Stimulated activated CD8-positive, alpha-beta memory T cell treated with anti-CD3 and anti-CD28 coated beads, Interleukin-7, amount 100 ng/mL, for 24 hours (primary cell): ENCODE data around the gene LASP1NB.
A peak's percentile ranks its signal among the peaks of the same experiment; 100 is the strongest.
"Not testable (repeated sequence)": the region's sequence is repeated elsewhere in the genome, so short reads cannot be mapped to it uniquely, and the experiment has no call there.

ENCODE experiments used
- DNase-seq: peaks from one replicate; pipeline ENCODE4 v3.0.0-alpha.2; 2020; ENCODE audit warnings: low read depth

Gene LASP1NB

DNA sequence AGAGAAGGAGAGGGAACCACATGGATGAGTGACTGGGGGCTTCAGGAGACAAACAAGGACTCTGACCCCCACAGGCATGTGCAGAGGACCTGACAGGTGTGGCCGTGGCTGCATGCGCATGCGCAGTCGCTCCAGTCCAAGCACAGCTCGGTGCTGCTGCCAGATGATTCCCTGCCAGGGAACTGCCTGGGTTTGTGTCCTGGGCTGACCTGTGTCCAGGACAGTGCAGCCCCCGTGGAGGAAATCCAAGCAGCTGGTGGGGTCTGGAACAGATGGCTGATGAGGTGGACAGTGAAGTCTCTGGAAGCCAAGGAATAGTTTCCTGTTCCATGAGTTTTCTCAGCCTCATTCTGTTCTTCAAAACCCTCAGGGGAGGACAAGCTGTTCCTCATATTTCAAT lies 28.2 kb upstream of the LASP1NB start:
- no peak for DNase-seq

DNA sequence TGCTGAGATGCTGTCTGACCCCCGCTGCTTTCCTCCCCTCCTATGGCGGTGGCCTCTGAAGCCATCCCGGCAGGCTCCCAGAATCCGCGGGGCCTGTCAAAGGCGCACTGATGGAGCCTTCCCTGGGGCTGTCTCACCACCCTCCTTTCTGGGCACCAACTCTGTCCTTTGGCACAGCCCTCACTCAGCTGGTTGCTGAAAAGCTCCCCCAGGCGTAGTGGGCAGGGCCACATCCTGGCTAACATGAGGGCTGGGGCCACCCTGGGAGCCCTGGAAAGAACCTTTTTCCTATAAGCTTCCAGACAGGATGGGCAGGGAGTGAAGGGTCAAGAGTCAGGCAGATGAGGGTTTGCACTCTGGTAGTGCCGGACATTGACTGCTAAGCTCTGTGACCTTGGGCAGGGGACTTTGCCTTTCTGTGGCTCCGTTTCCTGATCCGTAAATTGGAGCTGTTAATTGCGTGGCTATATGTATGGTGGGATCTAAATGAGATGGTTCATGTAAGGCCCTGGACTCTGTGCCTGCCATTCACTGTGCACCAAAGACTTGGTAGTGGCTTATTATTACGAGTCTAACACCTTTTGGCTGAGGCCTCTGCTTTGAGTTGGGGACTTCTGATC lies 27.6 kb upstream of the LASP1NB start:
- no peak for DNase-seq

DNA sequence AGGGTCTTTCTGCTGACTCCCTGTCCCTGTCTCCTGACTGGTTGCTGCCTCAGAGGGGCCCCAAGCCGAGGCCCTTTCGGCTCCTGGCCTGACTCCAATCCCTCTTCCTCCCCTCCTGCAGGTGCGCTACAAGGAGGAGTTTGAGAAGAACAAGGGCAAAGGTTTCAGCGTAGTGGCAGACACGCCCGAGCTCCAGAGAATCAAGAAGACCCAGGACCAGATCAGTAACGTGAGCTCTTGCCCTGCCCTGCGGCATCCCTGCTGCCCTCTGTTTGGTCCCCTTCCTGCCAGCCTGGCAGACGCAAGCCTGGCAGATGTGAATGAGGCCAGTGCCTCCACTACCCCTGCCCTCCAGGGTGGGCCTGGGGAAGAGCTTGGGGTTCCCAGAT lies 27.1 kb upstream of the LASP1NB start:
- no peak for DNase-seq

DNA sequence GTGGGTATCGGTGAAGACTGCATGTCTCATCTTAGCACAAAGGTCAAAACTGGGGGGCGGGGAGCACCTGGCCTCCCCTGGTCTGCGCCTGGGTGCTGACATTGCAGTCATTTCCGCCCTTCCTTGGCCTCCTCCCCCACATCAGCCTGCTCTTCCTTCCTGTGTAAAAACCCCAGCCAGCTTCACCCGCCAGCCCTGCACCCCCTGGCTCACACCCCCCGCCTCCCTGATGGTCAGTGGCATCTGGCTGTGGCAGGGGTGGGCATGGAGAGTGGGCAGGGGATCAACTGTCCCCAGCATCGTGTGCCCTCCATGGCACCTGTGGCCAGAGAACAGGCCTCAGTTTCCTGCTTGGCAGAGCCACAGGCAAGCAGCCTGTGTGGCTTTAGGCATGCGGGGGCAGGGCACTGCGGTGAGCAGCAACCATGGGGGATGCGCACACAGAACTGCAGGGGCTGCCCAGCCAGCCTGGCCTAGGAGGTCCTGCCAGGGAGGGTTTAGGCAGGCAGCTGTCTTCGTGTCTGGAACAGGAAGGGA lies 26.5 kb upstream of the LASP1NB start:
- DNase-seq: peak; percentile 72

DNA sequence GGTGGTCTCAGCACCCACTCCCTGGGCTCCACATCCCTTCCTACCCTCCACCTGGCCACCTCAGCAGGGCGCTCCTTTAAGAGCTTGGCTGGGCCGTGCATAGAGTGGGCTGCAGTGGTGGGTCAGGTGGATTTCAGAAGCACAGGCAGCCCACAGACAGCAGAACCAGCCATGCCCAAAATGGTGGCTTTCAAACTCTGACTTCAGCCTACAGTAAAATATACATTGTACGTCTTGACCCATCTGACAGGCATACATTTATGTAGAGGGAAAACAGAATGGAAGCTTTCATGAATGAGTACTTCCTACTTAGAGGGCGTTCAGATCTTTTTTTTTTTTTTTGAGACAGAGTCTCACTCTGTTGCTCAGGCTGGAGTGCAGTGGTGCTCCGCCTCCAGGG lies 26.0 kb upstream of the LASP1NB start:
- DNase-seq: no peak

DNA sequence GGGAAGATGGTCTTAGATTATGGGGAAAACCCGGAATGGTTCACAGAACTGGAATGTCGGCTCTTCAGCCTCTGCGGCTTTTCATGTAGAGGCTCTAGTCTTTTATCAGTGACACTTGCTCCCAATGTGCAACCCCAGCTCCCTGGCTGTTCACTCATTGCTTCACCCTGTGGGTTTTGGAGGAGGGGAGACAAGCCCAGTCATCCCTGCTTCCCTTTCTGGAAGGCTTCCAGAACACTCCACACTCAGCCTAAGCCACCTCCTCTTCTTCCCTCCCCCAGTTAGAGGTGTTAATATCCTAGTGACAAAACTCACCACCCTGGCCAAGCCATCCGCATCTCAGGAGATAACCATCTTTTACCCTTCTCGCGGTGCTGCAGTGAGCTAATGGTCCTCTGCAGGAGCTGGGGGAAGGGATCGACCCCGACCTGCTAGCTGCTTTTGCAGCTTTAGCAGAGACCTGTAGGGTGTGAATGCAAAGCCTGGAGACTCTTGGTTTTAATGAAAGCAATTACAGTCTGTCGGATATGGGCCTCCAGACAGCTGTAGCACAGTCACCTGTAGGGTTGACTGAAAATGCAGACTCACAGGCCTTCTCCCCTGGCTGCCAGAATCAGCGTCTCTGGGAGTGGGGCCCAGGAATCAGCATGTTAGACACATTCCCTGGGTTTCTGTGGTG lies 24.3 kb upstream of the LASP1NB start:
- DNase-seq: no peak

DNA sequence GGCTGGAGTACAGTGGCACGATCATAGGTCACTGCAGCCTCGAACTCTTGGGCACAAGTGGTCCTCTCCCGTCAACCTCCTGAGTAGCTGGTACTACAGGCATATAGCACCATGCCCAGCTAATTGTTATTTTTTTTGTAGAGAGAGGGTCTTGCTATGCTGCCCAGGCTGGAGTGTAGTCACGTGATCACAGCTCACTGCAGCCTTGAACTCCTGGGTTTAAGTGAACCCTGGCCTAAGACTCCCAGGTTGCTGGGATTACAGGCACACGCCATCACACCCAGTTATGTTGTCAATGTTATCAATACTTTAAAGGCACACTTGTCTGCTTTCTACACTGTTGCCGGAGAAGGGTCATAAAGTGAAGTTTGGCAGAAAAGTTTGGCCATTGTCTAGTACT lies 22.0 kb upstream of the LASP1NB start:
- no peak for DNase-seq

DNA sequence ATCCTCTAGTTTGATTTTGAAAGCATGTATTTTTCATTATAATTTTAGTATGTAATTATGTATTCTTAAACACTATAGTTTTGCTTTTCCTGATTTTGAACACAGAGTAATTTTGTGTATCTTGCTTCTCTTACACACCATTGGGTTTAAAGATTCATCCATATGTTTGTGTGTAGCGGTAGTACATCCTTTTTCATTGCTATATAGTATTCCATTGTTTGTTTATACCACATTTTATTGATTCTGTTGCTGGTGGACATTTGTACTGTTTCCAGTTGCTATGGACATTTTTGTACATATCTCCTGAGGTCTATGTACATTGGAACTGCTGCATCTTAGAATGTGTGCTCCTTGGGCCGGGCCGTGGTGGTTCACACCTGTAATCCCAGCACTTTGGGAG lies 20.5 kb upstream of the LASP1NB start:
- no peak for DNase-seq

DNA sequence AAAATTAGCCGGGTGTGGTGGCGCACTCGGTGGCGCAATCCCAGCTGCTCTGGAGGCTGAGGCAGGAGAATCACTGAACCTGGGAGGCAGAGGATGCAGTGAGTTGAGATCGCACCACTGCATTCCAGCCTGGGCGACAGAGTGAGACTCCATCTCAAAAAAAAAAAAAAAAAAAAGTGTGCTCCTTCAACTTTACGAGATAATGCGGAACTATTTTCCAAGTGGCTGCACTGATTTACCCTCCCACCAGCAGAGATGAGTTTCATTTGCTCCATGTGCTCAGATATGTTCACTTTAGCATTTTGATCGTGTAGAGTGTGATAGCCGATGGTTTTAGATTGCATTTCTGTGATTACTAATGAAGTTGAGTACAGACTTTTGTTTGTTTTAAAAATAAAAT lies 20.0 kb upstream of the LASP1NB start:
- no peak for DNase-seq

DNA sequence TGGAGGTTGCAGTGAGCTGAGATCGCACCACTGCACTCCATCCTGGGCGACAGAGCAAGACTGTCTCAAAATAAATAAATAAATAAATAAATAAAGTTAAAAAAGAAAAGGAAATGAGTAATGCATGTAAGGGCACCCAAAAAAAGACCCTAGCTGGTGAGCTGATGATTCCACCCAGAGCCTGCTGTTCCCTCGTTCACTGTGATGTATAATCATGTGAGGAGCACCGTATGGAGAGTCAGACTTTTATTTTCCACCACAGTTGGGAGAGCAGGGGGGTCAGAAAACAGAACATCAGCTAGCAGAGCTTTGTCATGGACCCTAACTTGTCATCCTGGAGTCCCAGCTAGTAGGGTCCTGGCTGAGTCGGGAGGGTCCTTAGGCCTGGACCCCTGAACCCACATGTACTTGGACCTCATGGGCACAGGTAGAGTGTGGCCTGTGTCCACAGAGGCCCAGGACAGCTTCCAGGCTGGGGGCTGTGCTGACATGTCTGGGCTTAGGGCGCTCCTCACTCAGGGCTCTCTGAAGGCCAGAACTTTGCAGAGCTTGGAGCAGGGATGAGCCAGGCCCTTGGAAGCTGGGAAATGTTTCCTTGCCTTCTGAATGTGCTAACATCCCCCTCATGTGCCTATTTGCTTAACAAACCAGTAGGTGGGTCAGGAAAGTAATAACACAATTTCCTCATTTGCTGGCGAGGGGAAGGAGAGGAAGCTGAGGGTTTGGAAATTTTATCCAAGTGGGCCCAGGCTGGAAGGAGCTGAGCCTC lies 18.8 kb upstream of the LASP1NB start:
- DNase-seq: no peak

DNA sequence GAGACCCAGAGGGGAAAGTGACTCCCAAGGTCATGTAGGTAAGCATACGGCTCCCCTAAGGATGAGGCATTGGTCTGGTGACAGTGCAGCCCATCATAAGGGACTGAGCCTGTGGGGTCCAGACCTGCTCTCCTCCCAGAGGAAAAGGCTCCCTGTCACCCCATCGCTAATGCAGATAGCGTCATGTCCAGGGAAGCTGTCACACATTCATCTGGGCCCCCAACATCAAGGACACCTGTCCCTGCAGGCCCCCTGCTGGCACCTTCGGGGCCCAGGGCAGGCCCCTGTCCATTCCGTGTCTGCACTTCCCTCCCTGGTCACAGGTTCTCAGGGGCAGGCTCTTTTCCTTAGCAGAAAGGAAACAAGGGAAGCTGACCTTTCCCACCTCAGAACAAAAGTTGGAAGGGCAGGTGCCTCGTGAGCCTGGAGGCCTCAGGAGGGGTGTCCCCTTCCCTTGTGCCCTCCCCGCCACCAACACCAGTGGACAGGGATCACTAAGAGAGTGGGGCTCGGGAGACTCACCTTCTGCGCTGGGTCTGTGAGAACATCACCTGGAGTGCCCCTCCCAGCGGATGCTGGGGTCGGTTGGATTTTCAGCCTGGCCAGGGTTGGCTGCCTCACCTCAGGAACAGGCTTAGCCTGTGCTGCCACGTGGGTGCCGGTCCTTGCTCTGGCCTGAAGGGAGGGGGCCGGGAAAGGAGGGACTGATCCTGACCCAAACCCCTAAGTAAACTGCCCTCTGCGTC lies 17.3 kb upstream of the LASP1NB start:
- no peak for DNase-seq

DNA sequence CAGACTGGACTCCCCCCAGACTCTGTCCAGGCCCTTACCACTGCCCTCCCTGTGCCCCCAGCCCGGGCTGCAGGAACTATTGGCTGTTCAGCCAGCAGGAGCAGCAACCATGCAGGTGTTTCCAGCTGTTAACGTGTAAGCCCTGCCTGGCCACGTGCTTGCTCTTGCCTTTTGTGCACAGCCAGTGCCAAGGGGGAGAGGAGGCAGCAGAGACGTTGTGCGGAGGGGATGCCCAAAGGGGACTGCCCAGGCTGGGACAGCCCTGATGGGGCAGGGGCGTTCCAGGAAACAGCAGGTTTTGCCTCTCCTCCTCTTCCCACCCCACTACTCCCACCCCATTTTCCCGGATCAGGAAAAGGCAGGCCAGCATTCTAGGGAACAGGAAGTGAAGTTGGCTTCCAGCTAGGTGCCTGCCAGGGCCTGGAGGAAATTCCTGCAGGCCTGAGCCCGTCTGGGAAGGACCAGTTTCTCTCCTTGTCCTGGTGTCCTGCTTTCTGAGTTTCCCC lies 16.7 kb upstream of the LASP1NB start:
- DNase-seq: no peak

DNA sequence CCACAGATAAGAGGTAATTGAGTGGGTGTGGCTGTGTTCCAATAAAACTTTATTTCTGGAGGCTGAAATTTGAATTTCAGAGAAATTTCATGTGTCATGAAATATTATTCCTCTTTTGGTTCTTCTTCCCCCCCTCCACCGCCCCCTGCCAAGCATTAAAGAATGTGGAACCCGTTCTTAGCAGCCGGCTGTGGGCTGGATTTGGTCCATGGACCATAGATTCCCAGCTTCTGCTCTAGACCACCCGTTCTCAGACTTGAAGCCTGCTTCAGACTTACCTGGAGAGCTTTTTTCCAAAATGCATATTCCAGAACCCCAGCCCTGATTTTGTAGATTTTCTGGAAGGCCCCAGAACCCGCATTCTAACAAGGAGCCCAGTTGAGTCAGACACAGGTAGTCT lies 15.1 kb upstream of the LASP1NB start:
- DNase-seq: no peak

DNA sequence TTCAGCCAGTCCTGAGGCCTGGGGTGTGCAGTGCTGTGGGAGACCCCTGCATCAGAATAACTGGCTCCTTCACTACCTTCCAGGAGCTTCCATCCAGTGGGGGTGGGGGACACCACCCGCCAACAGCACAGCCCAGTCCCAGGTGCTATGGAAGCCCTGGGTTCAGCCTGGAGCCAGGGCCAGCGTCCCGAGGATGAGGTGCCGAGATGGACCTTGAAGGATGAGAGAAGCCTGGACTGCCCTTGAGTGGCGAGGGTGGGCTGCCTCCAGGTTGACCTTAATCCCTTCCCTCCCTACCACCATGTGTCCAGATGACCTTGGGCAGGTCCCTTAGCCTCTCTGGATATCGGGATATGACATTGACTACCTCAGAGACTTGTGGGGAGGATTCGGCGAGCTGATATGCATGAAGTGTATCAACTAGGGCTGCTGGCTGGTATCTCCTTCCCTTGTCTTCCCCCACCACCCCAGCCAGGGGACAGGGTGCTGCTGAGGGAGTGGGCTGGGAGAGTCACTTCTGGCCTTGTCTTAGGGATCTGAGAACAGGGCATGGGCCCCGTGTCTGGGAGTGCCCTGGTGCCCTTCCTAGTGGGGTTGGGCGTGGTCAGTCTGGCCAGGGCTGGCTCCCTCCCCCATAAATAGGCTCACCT lies 14.2 kb upstream of the LASP1NB start:
- DNase-seq: no peak

DNA sequence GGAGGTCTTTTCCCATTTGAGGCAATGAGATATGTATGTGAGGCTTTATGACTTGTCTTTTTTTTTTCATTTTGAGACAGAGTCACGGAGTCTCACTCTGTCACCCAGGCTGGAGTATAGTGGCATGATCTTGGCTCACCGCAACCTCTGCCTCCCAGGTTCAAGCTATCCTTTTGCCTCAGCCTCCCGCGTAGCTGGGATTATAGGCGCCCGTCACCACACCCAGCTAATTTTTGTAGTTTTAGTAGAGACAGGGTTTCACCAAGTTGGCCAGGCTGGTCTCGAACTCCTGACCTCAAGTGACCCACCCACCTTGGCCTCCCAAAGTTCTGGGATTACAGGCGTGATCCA lies 13.7 kb upstream of the LASP1NB start:
- DNase-seq: not testable (repeated sequence)

DNA sequence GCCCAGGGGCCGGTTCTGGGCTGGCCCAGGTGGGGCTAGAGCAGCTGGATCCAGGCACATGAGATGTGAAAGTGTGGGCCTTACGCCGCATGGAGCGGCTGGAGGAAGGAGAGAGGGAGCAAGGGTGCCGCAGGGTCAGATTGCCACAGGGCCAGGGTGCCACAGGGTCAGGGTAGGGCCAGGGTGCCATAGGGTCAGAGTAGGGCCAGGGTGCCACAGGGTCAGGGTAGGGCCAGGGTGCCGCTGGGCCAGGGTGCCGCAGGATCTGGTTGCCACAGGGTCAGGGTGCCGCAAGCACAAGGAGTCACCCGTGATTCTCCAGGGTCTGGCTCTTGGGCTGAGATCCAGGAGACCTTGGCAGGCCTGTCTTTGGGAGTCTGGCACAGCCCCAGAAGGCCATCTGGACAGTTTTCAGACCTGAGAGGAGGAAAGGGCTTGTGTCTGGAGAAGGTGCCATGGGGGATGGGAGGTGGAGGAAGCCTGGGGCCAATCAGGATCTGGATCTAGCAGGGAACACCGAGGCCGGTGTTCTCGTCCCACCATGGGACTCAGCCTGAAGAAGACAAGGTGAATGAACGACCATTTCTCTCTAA lies 13.1 kb upstream of the LASP1NB start:
- no peak for DNase-seq

DNA sequence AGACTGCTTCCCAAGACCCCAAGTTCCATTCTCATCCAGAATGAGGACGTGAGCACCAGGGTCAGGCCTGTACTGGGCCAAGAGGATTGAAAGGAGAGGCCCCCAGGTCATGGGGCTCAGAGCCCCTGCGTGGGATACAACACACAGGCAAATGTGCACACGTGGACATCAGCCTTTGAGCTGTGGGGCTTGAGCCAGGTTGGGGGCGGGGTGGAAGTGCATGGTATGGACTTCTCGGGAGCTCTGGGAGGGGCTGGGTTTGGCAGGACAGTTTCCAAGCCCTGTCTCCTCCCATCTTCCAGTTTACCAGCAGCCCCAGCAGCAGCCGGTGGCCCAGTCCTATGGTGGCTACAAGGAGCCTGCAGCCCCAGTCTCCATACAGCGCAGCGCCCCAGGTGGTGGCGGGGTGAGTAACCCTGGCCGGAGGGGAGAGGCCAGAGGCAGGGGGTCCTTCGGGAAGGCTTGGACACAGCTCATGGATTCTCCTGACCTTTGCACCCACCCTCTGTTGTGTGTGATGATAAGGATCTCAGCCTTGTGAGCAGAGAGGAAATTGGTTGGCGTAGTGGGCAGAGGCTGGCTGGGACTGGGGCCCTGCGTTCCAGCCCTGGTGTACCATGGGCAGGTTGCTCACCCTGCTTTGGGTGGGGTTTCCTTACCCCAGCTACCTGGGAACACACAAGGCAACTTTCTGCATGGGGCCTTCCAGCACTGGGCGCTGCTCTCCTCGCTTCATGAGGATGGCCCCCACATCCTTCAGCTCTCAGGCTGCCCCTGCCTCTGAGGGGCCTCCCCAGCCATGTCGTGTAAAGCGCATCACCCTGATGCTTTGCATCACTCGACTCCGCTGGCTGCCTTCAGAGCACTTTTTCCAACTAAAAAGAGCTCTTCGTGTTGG lies 10.4 kb upstream of the LASP1NB start:
- DNase-seq: no peak

DNA sequence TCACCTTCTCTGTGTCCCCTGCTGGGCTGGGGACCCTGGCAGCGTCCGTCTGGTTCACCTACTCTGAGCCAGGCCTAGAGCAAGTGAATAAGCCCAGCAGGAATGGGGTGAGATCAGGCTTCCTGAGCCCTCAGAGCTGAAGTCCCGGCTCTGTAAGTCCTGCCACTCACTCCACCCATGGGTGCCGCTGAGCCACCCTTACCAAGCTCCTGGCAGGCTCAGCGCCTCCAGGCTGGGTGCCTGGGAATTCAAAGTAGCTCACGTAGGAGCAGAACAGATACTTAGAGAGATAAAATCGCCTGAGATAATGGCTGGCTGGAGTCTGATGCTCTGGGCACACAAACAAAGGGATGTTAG lies 9.8 kb upstream of the LASP1NB start:
- DNase-seq: no peak

DNA sequence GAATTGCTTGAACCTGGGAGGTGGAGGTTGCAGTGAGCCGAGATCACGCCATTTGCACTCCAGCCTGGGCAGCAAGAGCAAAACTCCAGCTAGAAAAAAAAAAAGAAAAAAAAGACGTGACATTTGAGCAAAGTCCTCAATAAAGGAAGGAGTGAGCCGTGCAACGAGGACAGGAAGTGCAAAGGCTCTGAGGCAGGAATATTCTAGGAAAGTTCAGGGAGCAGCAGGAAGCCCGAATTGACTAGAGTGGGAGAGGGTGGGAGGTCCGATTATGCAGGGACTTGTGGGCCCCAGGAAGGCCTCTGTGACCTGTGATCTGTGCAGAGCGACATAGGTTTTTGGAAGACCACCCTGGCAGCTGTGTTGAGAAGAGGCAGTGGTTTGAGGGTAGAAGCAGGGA lies 8.6 kb upstream of the LASP1NB start:
- no peak for DNase-seq

DNA sequence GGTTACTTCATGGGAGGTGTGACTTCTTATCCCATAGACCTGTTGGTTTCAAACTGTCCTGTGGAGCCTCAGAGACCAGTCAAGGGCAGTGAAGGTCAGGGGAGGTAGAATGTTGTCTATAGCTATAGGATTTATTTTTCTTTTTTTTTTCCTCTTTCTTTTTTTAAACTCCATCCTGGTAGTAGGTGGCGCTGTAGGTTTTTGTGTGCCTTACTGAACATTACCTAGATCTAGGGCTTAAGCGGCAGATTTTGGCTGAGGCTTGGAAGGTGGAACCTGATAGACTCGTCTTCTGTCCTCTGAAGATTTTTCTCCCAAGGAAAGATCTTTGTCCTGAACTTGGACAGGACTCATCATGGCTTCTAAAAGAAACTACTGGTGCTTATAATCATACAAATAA lies 8.2 kb upstream of the LASP1NB start:
- DNase-seq: no peak
